GM18858 (cell line): ENCODE measurements around the gene ZNF236.
"Not testable (repeated sequence)": the region's sequence is repeated elsewhere in the genome, so short reads cannot be mapped to it uniquely, and the experiment has no call there.

Source experiments
- ATAC-seq: cut with Tn5 transposase; IDR thresholded peaks from one replicate; pipeline ENCODE4 v1.9.1; 2021; ENCODE audit not compliant: unreplicated experiment

ZNF236 gene

GRCh38 chr18:77017355-77017754 is 195.0 kb downstream of the ZNF236 start:
- no peak for ATAC-seq

GRCh38 chr18:77018650-77019049 is 196.3 kb downstream of the ZNF236 start:
- not testable (repeated sequence) for ATAC-seq

- ATAC-seq = no peak
These were observed 197.3 kb downstream of the ZNF236 start for GRCh38 chr18:77019641-77020040.
